Stimulated activated CD8-positive, alpha-beta memory T cell treated with anti-CD3 and anti-CD28 coated beads, Interleukin-2, amount 100 ng/mL, for 48 hours (primary cell): ENCODE results near the gene SMCO1.
A peak's percentile ranks its signal among the peaks of the same experiment; 100 is the strongest.
"Not testable (repeated sequence)": the region's sequence is repeated elsewhere in the genome, so short reads cannot be mapped to it uniquely, and the experiment has no call there.

Experiments
- DNase-seq, 2 donors: peaks; one replicate each; pipeline ENCODE4 v3.0.0-alpha.2; 2020; ENCODE audit warnings: low read depth in 2 of 2

Gene SMCO1

GRCh38 chr3:196521291-196521690 lies 6.1 kb upstream of the SMCO1 start:
- not testable (repeated sequence) for DNase-seq

GRCh38 chr3:196519718-196520082 lies 4.6 kb upstream of the SMCO1 start:
- DNase-seq, result peak in 1 of 2 donors; percentile 8

DNA sequence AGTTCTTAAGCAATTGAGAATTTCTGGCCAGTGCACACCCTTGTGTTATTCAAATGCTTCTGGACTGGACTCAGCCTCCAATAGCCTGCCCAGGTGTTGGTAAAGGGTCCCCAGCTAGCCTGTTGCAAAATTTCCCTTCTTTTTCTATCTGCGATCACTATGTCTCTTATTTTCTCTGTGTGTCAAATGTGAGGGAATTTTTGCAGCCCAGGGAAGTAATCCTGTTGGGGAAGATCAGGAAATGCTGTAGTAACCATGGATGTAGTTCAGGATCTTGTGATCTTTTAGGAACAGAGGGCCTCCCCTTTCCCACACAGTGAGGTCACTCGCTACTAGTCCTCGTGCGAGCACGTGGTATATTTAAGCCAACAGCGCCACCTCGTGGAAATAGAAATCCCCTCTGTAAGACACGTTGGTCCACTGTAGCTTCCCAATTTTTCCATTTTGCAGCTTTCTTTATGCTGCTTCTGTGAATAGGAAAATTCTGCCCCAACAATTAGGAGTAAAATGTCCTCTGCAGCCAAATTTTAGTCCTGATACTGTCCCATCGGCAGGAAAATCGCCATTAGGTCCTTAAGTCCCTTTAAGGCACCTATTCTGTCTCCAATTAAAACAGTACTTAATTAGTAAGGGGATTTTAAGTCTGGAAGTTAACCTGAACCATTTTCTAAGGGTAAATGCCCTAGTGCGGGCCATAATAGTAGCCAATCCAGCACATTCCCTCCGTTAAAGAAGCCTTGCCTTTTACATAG lies 4.0 kb upstream of the SMCO1 start:
- DNase-seq, result peak; percentile 25 to 46

GRCh38 chr3:196517919-196518318 lies 2.8 kb upstream of the SMCO1 start:
- no peak for DNase-seq

- no peak for DNase-seq
Observed at GRCh38 chr3:196517162-196517800, 2.1 kb upstream of the SMCO1 start.

DNA sequence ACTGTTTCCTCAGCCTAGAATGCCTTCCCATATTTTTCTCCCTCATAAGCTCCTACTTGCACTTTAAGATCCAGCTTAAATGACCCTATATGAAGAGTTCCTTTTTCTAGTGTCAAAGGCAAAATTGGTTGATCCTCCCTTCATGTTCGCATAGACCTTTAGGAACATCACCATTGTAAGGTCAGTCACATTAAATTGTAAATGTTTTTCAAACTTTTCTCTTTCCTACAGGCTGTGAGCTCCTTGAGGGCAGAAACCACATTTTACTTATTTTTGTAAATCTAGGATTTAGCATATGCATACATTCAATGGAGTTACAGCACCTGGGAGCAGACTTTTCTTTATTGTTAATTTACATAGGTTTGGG lies 813 bp downstream of the SMCO1 start:
- no peak for DNase-seq

GRCh38 chr3:196513697-196514349 lies 1.3 kb downstream of the SMCO1 start:
- no peak for DNase-seq

GRCh38 chr3:196511646-196512425 lies 3.3 kb downstream of the SMCO1 start:
- not testable (repeated sequence) for DNase-seq

DNA sequence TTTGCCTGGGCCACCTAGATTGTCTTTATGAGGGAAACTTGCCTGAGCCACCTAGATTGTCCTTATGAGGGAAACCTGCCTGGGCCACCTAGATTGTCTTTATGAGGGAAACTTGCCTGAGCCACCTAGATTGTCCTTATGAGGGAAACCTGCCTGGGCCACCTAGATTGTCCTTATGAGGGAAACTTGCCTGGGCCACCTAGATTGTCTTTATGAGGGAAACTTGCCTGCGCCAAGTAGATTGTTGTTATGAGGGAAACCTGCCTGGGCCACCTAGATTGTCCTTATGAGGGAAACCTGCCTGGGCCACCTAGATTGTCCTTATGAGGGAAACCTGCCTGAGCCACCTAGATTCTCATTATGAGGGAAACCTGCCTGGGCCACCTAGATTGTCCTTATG lies 4.0 kb downstream of the SMCO1 start:
- DNase-seq, result not testable (repeated sequence)

GRCh38 chr3:196506687-196507086 lies 8.5 kb downstream of the SMCO1 start:
- DNase-seq, result no peak

GRCh38 chr3:196504556-196504955 lies 10.6 kb downstream of the SMCO1 start:
- no peak for DNase-seq

- not testable (repeated sequence) for DNase-seq
Observed at GRCh38 chr3:196504077-196504398, 11.1 kb downstream of the SMCO1 start.

- peak; percentile 94 to 97 for DNase-seq
Observed at GRCh38 chr3:196503196-196504076, 11.7 kb downstream of the SMCO1 start, which contains the start of gene RNF168. RNF168 (minus strand) TSS chr3:196503768; CDS start chr3:196503173, 595 bp downstream.

GRCh38 chr3:196502775-196503195 lies 12.4 kb downstream of the SMCO1 start:
- DNase-seq, result peak; percentile 13 to 24

- no peak for DNase-seq
Observed at GRCh38 chr3:196501316-196502044, 13.7 kb downstream of the SMCO1 start.

GRCh38 chr3:196499807-196500524 lies 15.2 kb downstream of the SMCO1 start:
- DNase-seq, result no peak

DNA sequence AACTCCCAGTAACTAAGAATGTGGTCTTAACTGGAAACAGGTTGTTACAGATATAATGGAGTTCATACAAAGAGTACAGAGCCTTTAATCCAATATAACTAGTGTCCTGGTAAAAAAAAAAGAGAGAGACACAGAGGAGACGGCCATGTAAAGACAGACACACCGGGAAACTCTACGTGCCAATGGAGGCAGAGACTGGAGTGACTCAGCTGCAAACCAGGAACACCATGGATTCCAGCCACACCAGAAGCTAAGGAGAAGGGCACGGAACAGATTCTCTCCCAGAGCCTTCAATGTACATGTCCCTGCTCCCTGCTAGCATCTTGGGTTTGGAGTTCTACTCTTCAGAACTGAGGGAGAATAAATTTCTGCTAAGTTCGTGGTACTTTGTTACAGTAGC lies 16.1 kb downstream of the SMCO1 start:
- no peak for DNase-seq

DNA sequence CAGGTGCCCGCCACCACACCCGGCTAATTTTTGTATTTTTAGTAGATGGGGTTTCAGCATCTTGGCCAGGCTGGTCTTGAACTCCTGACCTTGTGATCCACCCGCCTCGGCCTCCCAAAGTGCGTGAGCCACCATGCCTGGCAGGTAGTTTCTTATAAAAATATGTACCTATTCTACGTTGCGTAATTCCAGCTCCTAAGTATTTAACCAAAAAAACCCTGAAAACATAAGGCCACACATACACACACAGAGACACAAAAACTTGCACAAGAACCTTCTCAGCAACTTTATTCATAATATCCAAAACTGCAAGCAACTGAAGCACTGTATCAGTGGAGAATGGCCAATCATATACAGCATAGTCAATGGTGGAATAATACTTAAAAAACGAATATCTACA lies 16.8 kb downstream of the SMCO1 start:
- no peak for DNase-seq

DNA sequence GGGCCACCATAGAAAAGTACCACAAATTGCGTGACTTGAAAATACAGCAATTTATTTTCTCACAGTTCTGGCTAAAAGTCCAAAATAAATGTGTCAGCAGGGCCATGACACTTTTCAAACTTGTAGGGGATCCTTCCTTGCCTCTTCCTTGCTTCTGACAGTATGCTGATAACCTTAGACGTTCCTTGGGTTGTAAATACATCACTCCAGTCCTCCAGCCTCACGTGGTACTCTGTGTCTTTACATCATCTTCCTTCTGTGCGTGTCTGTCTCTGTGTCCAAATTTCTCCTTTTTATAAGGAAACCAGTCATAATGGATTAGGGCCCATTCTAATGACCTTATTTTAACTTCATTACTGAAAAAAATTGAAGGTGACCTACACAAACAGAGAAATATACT lies 19.0 kb downstream of the SMCO1 start:
- no peak for DNase-seq

- DNase-seq, result no peak
Observed at GRCh38 chr3:196493292-196493691, 21.9 kb downstream of the SMCO1 start.
